ENCODE results near the gene ECI1.

- peak; percentile 17; the same call in 1 of the 2 replicates for TF ChIP-seq CTCF (IDR thresholded peaks at IDR 0.05)
- no peak for TF ChIP-seq ZFX (IDR thresholded peaks at IDR 0.05; ENCODE audit: borderline replicate concordance)
Observed at GRCh38 chr16:2243031-2243528, 8.3 kb downstream of the ECI1 start.

Data from 22Rv1 (cell line).